IPS-18c (cell line): ENCODE data around the gene ATP8B2.
"Not testable (repeated sequence)": the region's sequence is repeated elsewhere in the genome, so short reads cannot be mapped to it uniquely, and the experiment has no call there.

Source experiments
- H3K4me3 ChIP-seq: 2 replicates; pipeline ENCODE4 v1.7.0; 2013; ENCODE audit warnings: low read depth, mild to moderate bottlenecking, low read length, moderate library complexity; ENCODE audit not compliant: insufficient read depth
- H3K9me3 ChIP-seq: one replicate; pipeline ENCODE4 v1.6.1; 2013; ENCODE audit warnings: mild to moderate bottlenecking, low read length, moderate library complexity; ENCODE audit not compliant: control insufficient read depth, insufficient read depth

ATP8B2 gene

GRCh38 chr1:154358519-154358918 lies 33.2 kb downstream of the ATP8B2 start:
- no peak overlapping the region for H3K4me3 ChIP-seq
- H3K9me3 ChIP-seq, result peaks cover 4% of the 10 kb centered on the region

GRCh38 chr1:154360288-154360687 lies 35.0 kb downstream of the ATP8B2 start:
- no peak overlapping the region for H3K4me3 ChIP-seq
- H3K9me3 ChIP-seq, result peaks cover 4% of the 10 kb centered on the region

- not testable (repeated sequence) for H3K9me3 ChIP-seq
Observed at GRCh38 chr1:154360881-154361280, 35.6 kb downstream of the ATP8B2 start.

DNA sequence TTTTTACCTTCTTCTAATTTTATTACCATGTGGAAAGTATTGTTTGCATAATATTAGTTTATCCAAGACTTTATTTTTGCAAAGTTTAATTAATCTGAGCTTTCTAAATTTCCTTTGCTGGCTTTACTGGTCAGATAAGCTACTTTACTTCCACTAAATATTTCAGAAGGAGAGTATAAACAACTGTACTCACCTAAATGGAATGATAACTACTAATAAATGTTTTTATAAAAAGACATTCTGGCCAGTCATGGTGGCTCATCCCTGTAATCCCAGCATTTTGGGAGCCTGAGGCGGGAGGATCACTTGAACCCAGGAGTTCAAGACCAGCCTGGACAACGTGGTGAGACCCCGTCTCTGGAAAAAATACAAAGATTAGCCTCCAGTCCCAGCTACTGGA lies 36.0 kb downstream of the ATP8B2 start:
- Histone ChIP-seq H3K4me3 (no peak overlapping the region), H3K9me3 (peaks cover 4% of the 10 kb centered on the region)

More at GRCh38 chr1:154360881-154361280, 35.6 kb downstream of the ATP8B2 start:
- not testable (repeated sequence) for H3K4me3 ChIP-seq

- Histone ChIP-seq H3K9me3 (no peaks in the 10 kb centered on the region), H3K4me3 (no peak overlapping the region)
Observed at GRCh38 chr1:154371436-154371835, 46.1 kb downstream of the ATP8B2 start.

DNA sequence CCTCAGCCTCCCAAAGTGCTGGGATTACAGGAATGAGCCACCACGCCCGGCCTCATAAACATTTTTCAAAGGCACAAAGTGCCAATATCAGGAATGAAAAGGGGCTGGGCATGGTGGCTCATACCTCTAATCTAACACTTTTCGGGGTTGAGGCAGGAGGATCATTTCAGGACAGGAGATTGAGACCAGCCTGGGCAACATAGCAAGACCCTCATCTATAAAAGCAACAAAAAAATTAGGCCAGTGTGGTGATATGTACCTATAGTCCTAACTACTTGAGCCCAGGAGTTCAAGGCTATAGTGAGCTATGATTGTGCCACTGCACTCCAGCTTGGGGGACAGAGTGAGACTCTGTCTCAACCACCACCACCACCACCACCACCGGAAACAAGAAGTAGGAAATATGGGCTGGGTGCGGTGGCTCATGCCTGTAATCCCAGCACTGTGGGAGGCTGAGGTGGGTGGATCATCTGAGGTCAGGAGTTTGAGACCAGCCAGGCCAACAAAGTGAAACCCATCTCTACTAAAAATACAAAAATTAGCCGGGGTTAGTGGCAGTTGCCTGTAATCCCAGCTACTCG lies 48.5 kb downstream of the ATP8B2 start:
- H3K4me3 ChIP-seq, H3K9me3 ChIP-seq: not testable (repeated sequence)

DNA sequence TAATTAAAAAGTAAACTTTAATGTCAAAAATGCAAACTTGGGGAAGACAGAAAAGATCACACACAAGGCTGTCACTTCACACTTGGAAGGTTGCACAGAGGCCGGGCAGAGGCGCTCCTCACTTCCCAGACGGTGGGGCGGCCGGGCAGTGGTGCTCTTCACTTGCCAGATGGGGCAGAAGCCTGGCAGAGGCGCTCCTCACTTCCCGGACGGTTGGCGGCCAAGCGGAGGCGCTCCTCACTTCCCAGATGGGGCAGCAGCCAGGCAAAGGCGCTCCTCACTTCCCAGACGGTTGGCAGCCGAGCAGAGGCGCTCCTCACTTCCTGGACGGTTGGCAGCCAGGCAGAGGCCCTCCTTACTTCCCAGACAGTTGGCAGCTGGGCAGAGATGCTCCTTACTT lies 54.0 kb downstream of the ATP8B2 start:
- H3K4me3 ChIP-seq, result no peak overlapping the region
- no peaks in the 10 kb centered on the region for H3K9me3 ChIP-seq

DNA sequence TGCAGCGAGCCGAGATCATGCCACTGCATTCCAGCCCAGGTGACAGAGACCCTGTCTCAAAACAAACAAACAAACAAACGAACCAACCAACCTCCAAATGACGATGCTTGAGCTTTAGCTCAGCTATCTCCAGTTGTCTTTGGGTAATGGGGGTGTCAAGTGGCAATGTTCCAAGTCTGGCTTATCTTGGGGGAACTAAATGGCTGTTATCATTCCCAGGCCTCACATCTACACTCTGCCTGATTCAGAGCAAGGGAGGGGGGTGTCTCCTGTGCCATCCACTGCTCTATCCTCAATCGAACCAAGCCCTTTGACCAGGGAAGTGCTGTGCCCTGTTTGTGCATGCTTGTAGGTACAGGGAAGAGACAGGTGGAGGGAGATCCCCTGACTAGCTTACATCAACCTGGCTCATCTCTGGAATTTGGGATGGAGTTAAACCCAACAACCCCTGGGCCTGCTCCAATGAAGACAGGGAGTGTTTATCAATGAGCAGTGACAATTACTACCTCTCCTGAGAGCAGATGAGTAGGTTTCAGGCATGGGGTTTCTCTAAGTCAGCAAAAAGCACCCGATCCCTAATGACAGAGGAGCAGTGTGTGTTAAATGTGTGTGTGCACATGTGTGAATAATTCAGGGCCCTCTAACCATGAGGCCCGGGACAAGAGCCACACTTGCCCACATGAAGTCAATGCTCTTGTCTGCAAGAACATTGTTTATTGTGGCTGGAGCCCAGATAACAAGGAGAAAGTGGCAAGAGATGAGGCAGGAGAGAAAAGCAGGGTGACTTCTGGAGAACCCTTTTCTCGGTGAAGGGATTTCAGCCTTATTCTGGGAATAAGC lies 59.5 kb downstream of the ATP8B2 start:
- Histone ChIP-seq H3K9me3 (no peaks in the 10 kb centered on the region), H3K4me3 (no peak overlapping the region)

DNA sequence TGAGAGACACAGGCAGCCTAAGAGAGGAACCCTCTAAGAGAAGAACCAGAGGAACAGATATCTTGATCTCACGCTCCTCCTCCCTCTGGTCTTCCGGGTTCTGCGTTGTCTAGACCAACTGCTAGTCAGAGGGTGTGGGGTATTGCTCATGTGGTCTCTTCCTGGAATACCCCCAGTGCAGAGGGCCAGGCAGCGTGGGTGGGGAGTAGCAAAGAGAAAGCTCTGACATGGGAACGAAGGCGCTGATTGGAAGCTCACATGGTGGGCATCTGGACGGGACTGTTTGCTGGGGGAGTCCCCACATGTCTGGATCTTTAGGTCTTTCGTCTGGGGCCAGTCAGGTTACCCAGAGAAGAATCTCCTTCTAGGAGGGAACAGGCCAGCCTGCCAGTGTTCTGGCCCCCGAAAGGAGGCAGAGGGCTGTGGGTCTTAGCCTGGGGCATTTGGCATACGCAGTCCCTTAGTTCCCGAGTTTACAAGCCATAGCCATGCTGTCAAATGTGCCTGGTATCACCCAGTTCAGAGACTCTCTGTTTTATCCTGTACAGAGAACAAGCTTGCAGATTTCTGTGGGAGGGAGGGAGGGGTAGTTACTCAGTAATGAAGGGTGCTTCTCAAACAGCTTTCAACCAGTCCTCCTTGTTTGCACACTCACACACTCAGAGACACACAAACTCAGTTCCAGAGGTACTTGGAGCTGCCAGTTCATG lies 61.5 kb downstream of the ATP8B2 start:
- Histone ChIP-seq H3K4me3 (no peak overlapping the region), H3K9me3 (no peaks in the 10 kb centered on the region)

DNA sequence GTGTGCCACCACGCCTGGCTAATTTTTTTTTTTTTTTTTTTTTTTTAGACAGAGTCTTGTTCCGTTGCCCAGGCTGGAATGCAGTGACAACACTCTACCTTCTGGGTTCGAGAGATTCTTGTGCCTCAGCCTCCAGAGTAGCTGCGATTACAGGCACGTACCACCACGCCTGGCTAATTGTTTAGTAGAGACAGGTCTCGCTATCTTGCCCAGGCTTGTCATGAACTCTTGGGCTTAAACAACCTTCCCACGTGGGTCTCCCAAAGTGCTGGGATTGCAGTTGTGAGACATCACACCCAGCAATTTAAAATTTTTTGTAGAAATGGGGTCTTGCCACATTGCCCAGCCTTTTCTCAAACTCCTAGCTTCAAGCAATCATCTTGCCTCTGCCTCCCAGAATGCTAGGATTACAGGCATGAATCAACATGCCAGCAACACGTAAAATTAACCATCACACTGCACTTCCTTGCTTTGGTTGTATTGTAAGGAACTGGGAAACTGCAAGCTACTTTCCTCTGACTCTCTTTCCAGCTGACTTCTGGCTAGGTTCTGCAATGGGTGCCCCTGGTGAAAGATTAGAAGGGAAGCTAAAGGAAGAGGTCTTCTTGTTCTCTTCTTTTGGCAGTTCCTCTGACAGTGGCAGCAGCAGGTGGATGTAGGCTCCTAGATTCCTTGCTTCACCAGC lies 65.9 kb downstream of the ATP8B2 start:
- Histone ChIP-seq H3K4me3 (no peak overlapping the region), H3K9me3 (no peaks in the 10 kb centered on the region)

- H3K9me3 ChIP-seq, result no peaks in the 10 kb centered on the region
- no peak overlapping the region for H3K4me3 ChIP-seq
Observed at GRCh38 chr1:154398141-154398540, 72.8 kb downstream of the ATP8B2 start.

DNA sequence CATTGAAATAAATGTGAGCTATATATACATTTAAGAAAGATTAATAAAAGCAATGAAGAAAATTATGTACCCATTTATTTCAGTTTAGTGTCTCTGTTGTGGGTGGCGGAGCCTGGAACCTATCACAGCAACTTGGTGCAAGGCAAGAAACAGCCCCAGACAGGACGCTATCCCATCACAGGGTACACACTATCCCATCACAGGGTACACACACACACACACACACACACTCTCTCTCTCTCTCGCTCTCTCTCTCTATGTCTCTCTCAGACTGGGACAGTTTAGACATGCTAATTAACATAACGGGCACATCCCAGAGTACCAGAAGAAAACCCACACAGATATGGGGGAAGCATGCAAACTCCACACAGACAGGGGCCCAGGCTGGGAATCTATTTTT lies 73.4 kb downstream of the ATP8B2 start:
- Histone ChIP-seq H3K9me3 (no peaks in the 10 kb centered on the region), H3K4me3 (no peak overlapping the region)

DNA sequence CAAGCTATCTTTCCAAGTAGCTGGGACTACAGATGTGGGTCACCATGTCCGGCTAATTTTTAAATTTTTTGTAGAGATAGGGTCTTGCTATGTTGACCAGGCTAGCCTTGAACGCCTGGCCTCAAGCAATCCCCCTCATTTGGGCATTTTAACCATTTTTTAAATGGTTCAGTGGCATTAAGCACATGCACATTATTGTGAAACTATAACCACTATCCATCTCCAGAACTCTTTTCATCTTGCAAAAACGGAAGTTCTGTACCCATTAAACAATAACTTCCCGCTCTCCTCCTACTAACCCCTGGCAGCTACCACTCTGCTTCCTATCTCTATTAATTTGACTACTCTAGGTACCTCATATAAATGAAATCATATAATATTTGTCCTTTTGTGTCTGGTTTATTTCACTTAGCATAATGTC lies 75.1 kb downstream of the ATP8B2 start:
- H3K9me3 ChIP-seq, result no peaks in the 10 kb centered on the region
- H3K4me3 ChIP-seq, result no peak overlapping the region
